T-helper 2 cell treated with Interferon-gamma antibody and Interleukin-4, amounts not matched to agents 100 ng/mL and 5 ng/mL, for 36 hours (primary cell): ENCODE measurements around the gene CCSER1. TPM values are rescaled to one million over a fixed set of nuclear protein-coding genes. Genes with fewer than 3 reads are reported as not detected.
"Not testable (repeated sequence)": the region's sequence is repeated elsewhere in the genome, so short reads cannot be mapped to it uniquely, and the experiment has no call there.

Experiments used
- intact Hi-C: fragments of 100-400 bp; cut with micrococcal nuclease; formaldehyde crosslinking; loops from one replicate; pipeline ENCODE4 v1.15.1; 2023
- total RNA-seq: library from RNA; stranded (reverse); gene quantifications from 2 replicates; pipeline ENCODE4 v1.2.3, GENCODE V29; 2022

Gene CCSER1
- total RNA-seq, 1 donor from 2014 or later: not detected

- intact Hi-C loops: no loop called here
These were observed 521.6 kb downstream of the CCSER1 start for GRCh38 chr4:90648791-90649190.

GRCh38 chr4:90660672-90661071, 533.5 kb downstream of the CCSER1 start:
- intact Hi-C loops: no loop called here

GRCh38 chr4:90670183-90670582, 543.0 kb downstream of the CCSER1 start:
- intact Hi-C loops: no loop called here

- intact Hi-C loops: no loop called here
These were observed 562.5 kb downstream of the CCSER1 start for GRCh38 chr4:90689739-90690138.

GRCh38 chr4:90695411-90695810, 568.2 kb downstream of the CCSER1 start:
- intact Hi-C loops: no loop called here

- intact Hi-C loops: not testable (repeated sequence)
These were observed 578.3 kb downstream of the CCSER1 start for GRCh38 chr4:90705501-90705900.

GRCh38 chr4:90715242-90715641, 588.0 kb downstream of the CCSER1 start:
- intact Hi-C loops: no loop called here

GRCh38 chr4:90718931-90719330, 591.7 kb downstream of the CCSER1 start:
- intact Hi-C loops: no loop called here

GRCh38 chr4:90727938-90728337, 600.7 kb downstream of the CCSER1 start:
- intact Hi-C loops: no loop called here

GRCh38 chr4:90730752-90731151, 603.6 kb downstream of the CCSER1 start:
- intact Hi-C loops: no loop called here

GRCh38 chr4:90733211-90733610, 606.0 kb downstream of the CCSER1 start:
- intact Hi-C loops: no loop called here

GRCh38 chr4:90745176-90745575, 618.0 kb downstream of the CCSER1 start:
- intact Hi-C loops: no loop called here

- intact Hi-C loops: no loop called here
These were observed 625.9 kb downstream of the CCSER1 start for GRCh38 chr4:90753068-90753467.

- intact Hi-C loops: no loop called here
These were observed 630.4 kb downstream of the CCSER1 start for GRCh38 chr4:90757534-90758060.

- intact Hi-C loops: no loop called here
These were observed 632.9 kb downstream of the CCSER1 start for GRCh38 chr4:90760059-90760458.

GRCh38 chr4:90766837-90767236, 639.6 kb downstream of the CCSER1 start:
- intact Hi-C loops: no loop called here

GRCh38 chr4:90769251-90769650, 642.1 kb downstream of the CCSER1 start:
- intact Hi-C loops: no loop called here

- intact Hi-C loops: no loop called here
These were observed 653.0 kb downstream of the CCSER1 start for GRCh38 chr4:90780193-90780592.

GRCh38 chr4:90786602-90787001, 659.4 kb downstream of the CCSER1 start:
- intact Hi-C loops: no loop called here

- intact Hi-C loops: no loop called here
These were observed 665.5 kb downstream of the CCSER1 start for GRCh38 chr4:90792696-90793095.

- intact Hi-C loops: no loop called here
These were observed 671.8 kb downstream of the CCSER1 start for GRCh38 chr4:90798948-90799347.

- intact Hi-C loops: no loop called here
These were observed 672.7 kb downstream of the CCSER1 start for GRCh38 chr4:90799895-90800294.

GRCh38 chr4:90815569-90815968, 688.4 kb downstream of the CCSER1 start:
- intact Hi-C loops: no loop called here

- intact Hi-C loops: no loop called here
These were observed 689.6 kb downstream of the CCSER1 start for GRCh38 chr4:90816754-90817153.
